ENCODE results near the gene TSPAN14.
A peak's percentile ranks its signal among the peaks of the same experiment; 100 is the strongest.
"Not testable (repeated sequence)": the region's sequence is repeated elsewhere in the genome, so short reads cannot be mapped to it uniquely, and the experiment has no call there.

The TSPAN14 gene

GRCh38 chr10:80542652-80543318 is 88.7 kb downstream of the TSPAN14 start:
- no peak overlapping the region for H3K4me3 ChIP-seq (ENCODE audit: low read depth, low read length)
- TF ChIP-seq POLR2A (IDR thresholded peaks at IDR 0.05; ENCODE audit: extremely low read depth, insufficient read length) (no peak), MAX (IDR thresholded peaks at IDR 0.05; ENCODE audit: low read depth, low read length) (no peak), CTCF (IDR thresholded peaks at IDR 0.05; ENCODE audit: low read depth, low read length) (no peak), MYC (IDR thresholded peaks at IDR 0.05; ENCODE audit: low read depth, low read length) (no peak)
- DNase-seq (ENCODE audit: low read depth) = no peak

- DNase-seq (ENCODE audit: low read depth); H3K4me3 ChIP-seq (ENCODE audit: low read depth, low read length): not testable (repeated sequence)
Measured at GRCh38 chr10:80543319-80543672, 89.2 kb downstream of the TSPAN14 start.

GRCh38 chr10:80544316-80544953 is 90.3 kb downstream of the TSPAN14 start:
- H3K4me3 ChIP-seq (ENCODE audit: low read depth, low read length) = no peak overlapping the region
- TF ChIP-seq CTCF (IDR thresholded peaks at IDR 0.05; ENCODE audit: low read depth, low read length) = no peak
- no peak for TF ChIP-seq MYC (IDR thresholded peaks at IDR 0.05; ENCODE audit: low read depth, low read length)
- TF ChIP-seq MAX (IDR thresholded peaks at IDR 0.05; ENCODE audit: low read depth, low read length) = no peak
- TF ChIP-seq POLR2A (IDR thresholded peaks at IDR 0.05; ENCODE audit: extremely low read depth, insufficient read length) = no peak
- DNase-seq (ENCODE audit: low read depth) = no peak

- no peak overlapping the region for H3K4me3 ChIP-seq (ENCODE audit: low read depth, low read length)
- TF ChIP-seq MAX (IDR thresholded peaks at IDR 0.05; ENCODE audit: low read depth, low read length) (no peak), MYC (IDR thresholded peaks at IDR 0.05; ENCODE audit: low read depth, low read length) (no peak), CTCF (IDR thresholded peaks at IDR 0.05; ENCODE audit: low read depth, low read length) (no peak), POLR2A (IDR thresholded peaks at IDR 0.05; ENCODE audit: extremely low read depth, insufficient read length) (no peak)
- no peak for DNase-seq (ENCODE audit: low read depth)
Measured at GRCh38 chr10:80545258-80545881, 91.3 kb downstream of the TSPAN14 start.

GRCh38 chr10:80552151-80552646 is 98.1 kb downstream of the TSPAN14 start:
- H3K4me3 ChIP-seq (ENCODE audit: low read depth, low read length) = no peak overlapping the region
- DNase-seq (ENCODE audit: low read depth) = no peak
- TF ChIP-seq MYC (IDR thresholded peaks at IDR 0.05; ENCODE audit: low read depth, low read length) (no peak), CTCF (IDR thresholded peaks at IDR 0.05; ENCODE audit: low read depth, low read length) (no peak), MAX (IDR thresholded peaks at IDR 0.05; ENCODE audit: low read depth, low read length) (no peak), POLR2A (IDR thresholded peaks at IDR 0.05; ENCODE audit: extremely low read depth, insufficient read length) (no peak)

- peak; percentile 30 for DNase-seq (ENCODE audit: low read depth)
- TF ChIP-seq MAX (IDR thresholded peaks at IDR 0.05; ENCODE audit: low read depth, low read length) (0 out of 2 replicates have a peak, but pooled peaks have one; percentile 20), MYC (IDR thresholded peaks at IDR 0.05; ENCODE audit: low read depth, low read length) (no peak; the same call in 1 of the 2 replicates), CTCF (IDR thresholded peaks at IDR 0.05; ENCODE audit: low read depth, low read length) (peak; percentile 4)
- H3K4me3 ChIP-seq (ENCODE audit: low read depth, low read length) = no peak overlapping the region
Measured at GRCh38 chr10:80553436-80553835, 99.3 kb downstream of the TSPAN14 start.

Data from NB4 (cell line).